GM18861 (cell line): ENCODE measurements around the gene FHDC1.

Experiments
- ATAC-seq: cut with Tn5 transposase; IDR thresholded peaks from one replicate; pipeline ENCODE4 v1.9.1; 2021; ENCODE audit not compliant: unreplicated experiment

FHDC1 gene

GRCh38 chr4:152936446-152937335 lies 568 bp downstream of the FHDC1 start:
- ATAC-seq: no peak

DNA sequence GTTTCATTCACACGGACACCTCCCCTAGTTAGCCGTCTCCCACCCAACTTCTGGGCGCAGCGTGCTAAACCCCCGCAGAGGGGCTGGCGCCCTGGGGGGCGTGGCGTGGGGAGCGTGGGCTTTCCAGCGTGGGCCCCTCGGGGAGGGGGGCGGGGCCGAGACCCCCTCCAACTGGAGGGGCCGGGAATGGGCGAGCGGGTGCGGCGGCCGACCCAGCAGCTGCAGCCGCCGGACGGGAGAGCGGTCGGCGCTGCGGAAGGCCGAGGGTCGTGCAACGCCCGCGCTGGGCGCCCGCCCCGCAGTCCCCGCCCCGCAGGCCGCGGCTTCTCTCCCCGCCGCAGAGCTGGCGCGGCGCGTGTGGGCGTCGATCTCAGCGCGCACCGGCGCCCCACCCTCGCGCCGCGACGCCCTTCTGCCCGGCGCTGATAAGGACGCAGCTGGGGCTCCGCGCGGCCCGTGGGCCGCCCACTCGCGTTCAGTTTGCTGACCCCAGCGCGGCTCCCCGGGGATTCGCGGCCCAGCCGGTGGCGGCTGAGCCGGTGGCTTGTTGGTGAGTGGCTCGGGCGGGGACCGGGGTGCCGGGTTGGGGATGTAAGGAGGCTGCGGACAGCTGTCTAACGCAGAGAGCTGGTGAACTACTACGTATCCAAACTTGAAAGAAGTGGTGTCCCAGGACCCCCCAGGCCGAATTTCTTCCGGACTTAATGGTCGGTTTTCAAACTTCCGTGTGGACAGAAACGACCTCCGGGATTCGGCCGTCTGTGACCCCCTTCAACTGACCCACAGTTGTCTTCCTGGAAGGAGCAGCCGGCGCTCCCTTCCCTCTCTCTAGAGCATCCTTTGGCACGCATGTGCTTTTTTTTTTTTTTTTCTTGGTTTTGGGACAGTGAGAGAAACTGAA lies 1.5 kb downstream of the FHDC1 start:
- no peak for ATAC-seq

DNA sequence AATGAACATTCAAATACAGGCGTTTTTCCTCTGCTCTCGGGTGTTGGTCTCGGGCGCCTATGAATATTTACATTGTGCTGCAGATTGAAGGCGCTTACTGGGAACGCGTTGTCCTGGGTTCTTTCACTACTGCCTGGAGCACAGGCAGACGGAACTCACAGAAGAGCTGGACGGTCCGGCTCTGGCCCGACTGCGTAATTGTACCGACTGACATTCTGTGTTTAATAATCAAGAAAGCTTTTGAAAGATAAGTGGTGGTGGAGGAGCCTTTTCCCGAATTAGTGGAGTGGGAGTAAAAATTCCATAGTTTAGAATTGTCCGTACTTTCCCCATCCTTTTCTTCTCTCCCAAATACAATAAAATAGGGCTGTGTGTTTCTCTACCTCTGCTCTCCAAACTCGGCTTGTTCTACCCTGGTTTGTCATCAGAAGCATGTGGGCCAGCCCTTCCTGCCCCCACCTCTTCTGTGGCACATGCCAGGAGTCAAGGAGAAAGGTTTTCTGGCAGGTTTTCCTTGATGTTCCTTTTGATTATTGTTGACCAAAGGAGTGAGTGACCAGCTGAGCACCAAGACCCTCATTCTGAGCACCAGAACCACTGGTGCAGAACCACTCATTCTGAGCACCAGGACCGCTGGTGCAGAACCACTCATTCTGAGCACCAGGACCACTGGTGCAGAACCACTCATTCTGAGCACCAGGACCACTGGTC lies 2.3 kb downstream of the FHDC1 start:
- no peak for ATAC-seq

DNA sequence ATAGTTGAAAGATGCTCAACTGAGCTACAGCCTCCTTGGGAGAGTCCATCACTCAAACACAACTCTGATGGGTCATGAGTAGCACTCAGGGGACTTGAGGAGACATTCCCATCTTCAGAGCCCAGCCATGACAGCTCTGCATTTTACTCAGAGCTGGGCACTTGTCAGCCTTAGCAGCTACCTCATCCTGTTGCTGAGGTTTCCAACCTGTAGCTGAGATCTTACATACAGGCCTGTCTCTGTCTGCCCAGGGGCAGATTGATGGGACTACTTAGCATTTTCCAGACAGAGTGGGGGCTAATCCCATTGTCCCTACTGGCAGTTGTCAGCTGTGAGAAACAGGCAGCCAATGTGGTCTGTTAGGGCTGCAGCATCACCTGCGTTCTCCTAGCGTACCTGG lies 3.5 kb downstream of the FHDC1 start:
- no peak for ATAC-seq

DNA sequence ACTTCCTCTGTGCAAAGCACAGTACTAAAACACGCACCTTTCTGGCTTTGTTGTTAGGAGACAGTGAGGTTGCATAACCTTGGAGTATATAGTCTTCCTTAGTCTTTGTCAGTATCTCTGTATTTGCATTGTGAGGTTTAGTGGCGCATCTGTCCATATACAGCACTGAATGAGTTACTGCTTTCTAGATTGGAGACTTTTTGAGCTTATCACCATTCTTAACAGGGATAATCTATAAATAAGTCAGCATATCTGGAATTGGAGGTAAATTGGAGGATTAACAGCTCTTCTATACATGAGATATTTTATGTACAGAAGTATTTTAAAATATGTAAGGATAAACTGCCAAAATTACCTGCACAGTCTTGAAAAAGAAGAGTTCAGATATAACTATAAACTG lies 4.3 kb downstream of the FHDC1 start:
- ATAC-seq: no peak

GRCh38 chr4:152941411-152941810 lies 5.3 kb downstream of the FHDC1 start:
- no peak for ATAC-seq

GRCh38 chr4:152942346-152942745 lies 6.2 kb downstream of the FHDC1 start:
- no peak for ATAC-seq

DNA sequence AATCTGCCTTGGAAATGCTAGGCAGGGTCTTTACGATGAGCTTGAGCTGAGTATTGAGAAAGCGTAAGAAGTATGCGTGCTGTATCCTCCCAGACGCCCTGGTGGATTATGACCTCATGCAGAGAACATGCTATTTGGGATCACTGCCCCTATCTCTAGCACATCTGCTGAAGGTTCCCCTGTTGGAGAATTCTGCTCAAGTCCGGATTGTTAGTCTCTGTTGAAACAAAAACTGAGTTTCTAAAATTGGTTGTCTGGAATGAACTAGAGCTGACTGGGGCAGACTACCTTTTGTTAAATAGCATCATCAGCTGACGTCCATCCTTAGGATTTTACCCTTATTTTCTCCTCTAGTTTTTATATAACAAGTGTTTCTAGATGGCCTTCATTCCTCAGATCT lies 7.5 kb downstream of the FHDC1 start:
- ATAC-seq: no peak

- no peak for ATAC-seq
Observed at GRCh38 chr4:152944666-152945320, 8.7 kb downstream of the FHDC1 start.

DNA sequence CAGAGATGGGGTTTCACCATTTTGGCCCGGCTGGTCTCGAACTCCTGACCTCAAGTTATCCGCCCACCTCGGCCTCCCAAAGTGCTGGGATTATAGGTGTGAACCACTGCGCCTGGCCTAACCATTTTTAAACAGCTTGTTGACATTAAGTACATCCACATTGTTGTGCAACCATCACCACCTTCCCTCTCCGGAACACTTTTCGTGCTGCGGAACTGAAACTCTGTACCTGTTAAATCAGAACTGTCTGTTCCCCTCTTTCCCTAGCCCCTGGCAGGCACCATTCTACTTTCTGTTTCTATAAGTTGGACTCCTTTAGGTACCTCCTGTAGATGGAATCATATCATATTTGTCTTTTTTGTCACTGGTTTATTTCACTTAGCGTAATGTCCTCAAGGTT lies 9.5 kb downstream of the FHDC1 start:
- ATAC-seq: no peak

DNA sequence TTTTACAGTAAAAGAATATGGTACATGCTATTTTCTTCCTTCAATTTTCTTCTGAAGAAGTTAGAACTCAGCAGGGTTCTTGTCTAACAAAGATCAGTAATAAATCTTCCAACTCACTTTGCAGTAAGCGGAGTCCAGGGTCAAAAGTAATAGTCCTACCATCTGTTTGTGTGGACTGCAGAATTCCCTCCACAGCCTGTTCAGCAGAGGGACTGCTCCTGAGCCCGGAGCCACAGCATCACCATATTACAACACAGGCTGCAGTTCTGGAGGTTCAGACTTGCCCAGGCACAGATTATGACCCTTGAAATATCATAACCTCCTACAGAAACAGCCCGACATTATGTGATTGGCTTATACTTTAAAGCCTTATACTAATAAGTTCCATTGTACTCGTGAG lies 10.3 kb downstream of the FHDC1 start:
- ATAC-seq: no peak

- ATAC-seq: no peak
Observed at GRCh38 chr4:152947311-152947710, 11.2 kb downstream of the FHDC1 start.

- no peak for ATAC-seq
Observed at GRCh38 chr4:152949930-152950329, 13.8 kb downstream of the FHDC1 start.

GRCh38 chr4:152950402-152951274 lies 14.5 kb downstream of the FHDC1 start:
- ATAC-seq: no peak

DNA sequence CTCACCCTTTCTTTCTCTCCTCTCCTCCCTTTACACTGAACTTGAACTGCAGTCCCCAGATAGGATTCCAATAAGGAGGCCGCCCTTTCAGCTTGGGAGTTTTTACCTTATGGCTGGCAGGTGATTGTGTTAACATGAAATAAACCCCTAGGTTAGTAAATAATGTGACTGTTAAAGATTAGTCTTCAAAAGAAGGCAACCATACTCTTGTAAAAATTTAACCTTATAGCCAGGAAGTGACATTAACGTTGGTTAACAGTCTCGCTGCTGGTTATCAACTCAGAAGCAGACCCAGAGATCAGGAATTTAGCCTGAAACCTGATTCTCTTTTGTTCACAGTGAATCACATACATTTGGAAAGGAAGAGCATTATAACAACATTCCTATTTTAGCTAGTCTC lies 15.2 kb downstream of the FHDC1 start:
- no peak for ATAC-seq

DNA sequence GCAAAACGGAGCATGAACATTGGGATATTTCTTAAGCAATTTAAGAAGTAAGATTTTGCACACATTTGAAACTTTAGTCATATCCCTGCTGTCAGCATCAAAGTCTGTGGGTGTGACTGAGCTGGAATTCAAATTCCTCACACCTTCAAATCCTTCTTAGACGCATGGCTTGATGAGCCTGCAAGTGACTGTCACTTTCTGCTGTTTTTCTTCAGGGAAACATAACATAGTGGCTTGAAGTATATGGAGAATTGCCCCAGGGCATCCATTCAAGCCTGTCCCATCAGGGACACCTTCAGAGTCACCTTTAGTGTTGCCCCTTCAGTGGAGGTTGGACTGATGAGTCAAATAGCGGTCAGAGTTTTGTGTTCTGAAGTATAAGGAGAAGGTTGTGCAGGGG lies 17.4 kb downstream of the FHDC1 start:
- no peak for ATAC-seq

DNA sequence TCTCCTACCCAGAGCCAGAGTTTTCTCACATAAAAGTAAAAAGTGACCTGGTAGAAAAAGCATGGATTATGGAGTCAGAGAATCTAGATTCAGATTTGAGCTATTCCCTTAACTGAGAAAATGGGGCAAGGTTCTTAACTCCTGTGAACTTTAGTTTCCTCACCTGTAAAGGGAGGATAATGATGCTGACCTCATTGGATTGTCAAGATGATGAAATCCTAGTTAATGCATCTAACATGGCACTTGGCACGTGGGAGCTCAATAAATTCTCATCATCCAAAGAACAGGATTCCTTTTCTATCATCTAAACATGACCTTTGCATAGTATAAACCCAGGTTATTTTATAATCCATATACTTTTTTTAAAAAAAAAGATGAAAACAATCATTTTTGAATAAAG lies 18.6 kb downstream of the FHDC1 start:
- no peak for ATAC-seq

DNA sequence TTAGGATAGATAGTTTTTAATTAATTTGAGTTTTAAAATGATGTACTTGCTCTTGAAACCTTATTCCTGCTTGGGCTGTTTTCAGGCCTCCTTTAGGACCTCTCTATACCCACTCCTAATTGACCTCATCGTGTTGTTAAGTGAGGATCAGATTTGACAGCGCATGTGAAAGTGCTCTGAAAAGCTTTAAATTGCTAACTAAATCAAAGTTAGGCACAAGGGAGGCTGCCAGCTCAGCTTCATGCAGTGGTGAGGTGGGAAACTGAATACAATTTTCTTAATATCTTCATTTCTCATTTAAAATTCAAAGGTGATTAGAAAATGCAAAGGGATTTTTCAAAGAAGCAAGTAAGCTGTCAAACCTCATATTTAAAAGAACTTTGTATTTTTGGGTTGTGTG lies 20.0 kb downstream of the FHDC1 start:
- ATAC-seq: no peak

GRCh38 chr4:152956650-152957436 lies 20.7 kb downstream of the FHDC1 start:
- no peak for ATAC-seq
